Measurements from ENCODE around the gene FAAH.

Gene FAAH

GRCh38 chr1:46405724-46406123 lies 11.6 kb downstream of the FAAH start:
- no peak for DNase-seq (ENCODE audit: low read depth)
- no peak overlapping the region for H3K4me3 ChIP-seq (ENCODE audit: low read depth, low read length)
- TF ChIP-seq CTCF (IDR thresholded peaks at IDR 0.05; ENCODE audit: low read depth, low read length, missing control alignments), result no peak

GRCh38 chr1:46406881-46407608 lies 12.9 kb downstream of the FAAH start:
- TF ChIP-seq CTCF (IDR thresholded peaks at IDR 0.05; ENCODE audit: low read depth, low read length, missing control alignments), result no peak
- H3K4me3 ChIP-seq (ENCODE audit: low read depth, low read length), result no peak overlapping the region
- DNase-seq (ENCODE audit: low read depth), result no peak

- DNase-seq (ENCODE audit: low read depth), result no peak
- TF ChIP-seq CTCF (IDR thresholded peaks at IDR 0.05; ENCODE audit: low read depth, low read length, missing control alignments), result no peak
- no peak overlapping the region for H3K4me3 ChIP-seq (ENCODE audit: low read depth, low read length)
Measured at GRCh38 chr1:46407636-46408035, 13.5 kb downstream of the FAAH start.

GRCh38 chr1:46408356-46409062 lies 14.4 kb downstream of the FAAH start:
- no peak overlapping the region for H3K4me3 ChIP-seq (ENCODE audit: low read depth, low read length)
- no peak for DNase-seq (ENCODE audit: low read depth)
- TF ChIP-seq CTCF (IDR thresholded peaks at IDR 0.05; ENCODE audit: low read depth, low read length, missing control alignments), result no peak

GRCh38 chr1:46409063-46409372 lies 14.9 kb downstream of the FAAH start:
- no peak for TF ChIP-seq CTCF (IDR thresholded peaks at IDR 0.05; ENCODE audit: low read depth, low read length, missing control alignments)
- no peak for DNase-seq (ENCODE audit: low read depth)
- H3K4me3 ChIP-seq (ENCODE audit: low read depth, low read length), result no peak overlapping the region

- no peak for DNase-seq (ENCODE audit: low read depth)
- H3K4me3 ChIP-seq (ENCODE audit: low read depth, low read length), result no peak overlapping the region
- TF ChIP-seq CTCF (IDR thresholded peaks at IDR 0.05; ENCODE audit: low read depth, low read length, missing control alignments), result no peak
Measured at GRCh38 chr1:46410156-46411009, 16.3 kb downstream of the FAAH start.

Data from GM12864 (cell line).